Activated naive CD8-positive, alpha-beta T cell treated with anti-CD3 and anti-CD28 coated beads, Interleukin-2, amount 50 U/mL, for 24 hours (primary cell): ENCODE measurements around the gene SIDT2.
A peak's percentile ranks its signal among the peaks of the same experiment; 100 is the strongest.
"Not testable (repeated sequence)": the region's sequence is repeated elsewhere in the genome, so short reads cannot be mapped to it uniquely, and the experiment has no call there.

ENCODE experiments used
- ATAC-seq: fragments of 150-1000 bp; cut with Tn5 transposase; one replicate; pipeline ENCODE4 v1.10.0; 2021
- DNase-seq: peaks from one replicate; pipeline ENCODE4 v3.0.0; 2021
- H3K27ac Mint-ChIP-seq: one replicate; pipeline ENCODE4 v1.8.0; 2021; ENCODE audit warnings: mild to moderate bottlenecking, mixed read lengths
- H3K27me3 Mint-ChIP-seq: one replicate; pipeline ENCODE4 v1.8.0; 2021; ENCODE audit warnings: mixed read lengths
- H3K36me3 Mint-ChIP-seq: one replicate; pipeline ENCODE4 v1.8.0; 2021; ENCODE audit warnings: low read depth, mixed read lengths
- H3K4me1 Mint-ChIP-seq: one replicate; pipeline ENCODE4 v1.8.0; 2021; ENCODE audit warnings: mixed read lengths
- H3K4me3 Mint-ChIP-seq: one replicate; pipeline ENCODE4 v1.8.0; 2021; ENCODE audit warnings: mild to moderate bottlenecking, moderate library complexity, mixed read lengths
- H3K9me3 Mint-ChIP-seq: one replicate; pipeline ENCODE4 v1.8.0; 2021; ENCODE audit warnings: mixed read lengths

Gene SIDT2

DNA sequence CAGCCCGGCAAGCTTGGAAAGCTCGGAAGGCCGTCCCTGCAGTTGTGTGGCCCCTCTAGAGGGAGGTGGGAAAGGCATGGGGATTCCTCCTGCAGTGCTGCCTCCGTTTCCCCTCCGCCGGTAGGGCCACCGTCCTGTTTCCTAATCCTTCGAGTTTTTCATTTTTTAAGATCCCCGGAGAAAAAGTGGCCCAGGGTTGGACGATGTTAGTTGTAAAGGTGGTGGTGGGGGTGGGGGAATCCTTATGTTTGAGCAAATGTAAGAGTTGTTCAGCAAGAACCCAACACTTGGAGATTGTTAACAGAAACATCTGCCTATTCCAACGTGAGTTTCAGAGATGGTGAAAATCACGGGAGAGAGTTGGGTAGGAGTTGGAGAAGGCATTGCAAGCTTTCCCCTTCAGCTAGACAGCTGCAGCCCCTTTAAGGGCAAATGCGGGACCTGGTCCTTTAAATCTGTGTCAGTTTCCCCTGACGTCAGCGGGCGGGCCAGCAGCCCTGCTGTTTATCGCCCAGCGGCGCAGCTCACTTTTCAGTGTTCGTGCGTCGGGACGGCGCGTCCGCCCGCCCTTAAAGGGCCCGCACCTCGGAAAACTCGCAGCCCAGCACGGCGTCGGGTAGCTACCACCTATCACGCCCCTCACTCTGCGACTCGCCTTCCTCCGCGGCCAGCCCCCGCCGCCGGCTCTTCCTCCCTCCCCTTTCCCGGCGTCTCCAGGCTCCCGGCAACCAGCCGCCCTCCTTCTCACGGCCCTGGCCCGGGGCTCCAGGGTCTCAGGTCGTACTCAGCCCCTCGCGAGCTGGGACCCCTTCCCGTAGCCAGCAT is at the start of gene SIDT2:
Gene SIDT2, plus strand, starts transcription at position 534 of the 825 bp plus-strand sequence. CDS start 521 bp downstream, outside the sequence.
- H3K9me3 Mint-ChIP-seq: no peaks in the 10 kb centered on the region
- peaks cover 2% of the 10 kb centered on the region for H3K36me3 Mint-ChIP-seq
- no peaks in the 10 kb centered on the region for H3K27me3 Mint-ChIP-seq
- H3K27ac Mint-ChIP-seq: peak within 1 kb of the TSS; percentile 62
- peaks cover 29% of the 10 kb centered on the region for H3K4me1 Mint-ChIP-seq
- DNase-seq: peak; percentile 91
- H3K4me3 Mint-ChIP-seq: peak within 1 kb of the TSS; percentile 85
- peak; percentile 98 for ATAC-seq

DNA sequence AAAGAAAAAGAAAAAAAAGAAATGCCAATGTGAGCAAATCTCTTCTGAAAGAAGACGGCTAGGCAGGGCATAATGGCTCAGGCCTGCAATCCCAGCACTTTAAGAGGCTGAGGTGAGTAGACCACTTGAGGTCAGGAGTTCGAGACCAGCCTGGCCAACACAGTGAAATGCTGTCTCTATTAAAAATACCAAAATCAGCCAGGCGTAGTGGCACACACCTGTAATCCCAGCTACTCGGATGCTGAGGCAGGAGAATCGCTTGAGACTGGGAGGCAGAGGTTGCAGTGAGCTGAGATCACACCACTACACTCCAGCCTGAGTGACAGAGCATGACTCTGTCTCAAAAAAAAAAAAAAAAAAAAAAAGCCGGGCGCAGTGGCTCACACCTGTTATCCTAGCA is 48.1 kb upstream of the SIDT2 start:
- ATAC-seq, H3K4me3 Mint-ChIP-seq, H3K4me1 Mint-ChIP-seq, H3K36me3 Mint-ChIP-seq, H3K27me3 Mint-ChIP-seq, DNase-seq, H3K27ac Mint-ChIP-seq, H3K9me3 Mint-ChIP-seq: not testable (repeated sequence)

DNA sequence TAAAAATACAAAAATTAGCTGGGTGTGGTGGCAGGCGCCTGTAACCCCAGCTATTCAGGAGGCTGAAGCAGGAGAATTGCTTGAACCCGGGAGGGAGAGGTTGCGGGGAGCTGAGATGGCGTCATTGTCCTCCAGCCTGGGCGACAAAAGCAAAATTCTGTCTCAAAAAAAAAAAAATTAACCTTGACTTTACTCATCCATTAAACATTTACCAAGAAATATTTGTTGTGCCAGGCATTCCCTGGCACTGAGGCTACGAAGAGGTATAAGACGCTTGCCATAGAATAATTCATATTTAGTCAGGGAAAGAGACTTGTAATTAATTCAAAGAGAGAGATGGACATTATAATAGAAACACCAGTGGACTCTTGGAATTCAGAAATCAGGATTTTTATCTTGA is 47.7 kb upstream of the SIDT2 start:
- no peaks in the 10 kb centered on the region for H3K9me3 Mint-ChIP-seq
- H3K4me3 Mint-ChIP-seq: no peak overlapping the region
- DNase-seq: no peak
- H3K27me3 Mint-ChIP-seq: peaks cover 2% of the 10 kb centered on the region
- H3K36me3 Mint-ChIP-seq: no peaks in the 10 kb centered on the region
- ATAC-seq: no peak
- no peak overlapping the region for H3K27ac Mint-ChIP-seq
- no peaks in the 10 kb centered on the region for H3K4me1 Mint-ChIP-seq

DNA sequence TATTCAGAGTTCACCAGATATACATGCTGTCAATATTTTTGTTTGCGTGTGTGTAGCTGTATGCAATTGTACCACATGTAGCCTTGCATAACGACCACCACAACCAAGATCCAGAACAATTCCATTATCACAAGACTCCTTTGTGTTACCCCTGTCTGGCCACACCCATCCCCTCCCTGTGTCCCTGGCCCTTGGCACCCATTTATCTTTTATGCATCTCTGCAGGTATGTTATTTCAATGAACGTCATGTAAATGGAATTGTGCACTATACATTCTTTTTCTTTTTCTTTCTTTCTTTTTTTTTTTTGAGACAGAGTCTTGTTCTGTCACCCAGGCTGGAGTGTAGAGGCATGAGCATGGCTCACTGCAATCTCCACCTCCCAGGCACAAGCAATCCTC is 44.1 kb upstream of the SIDT2 start:
- no peaks in the 10 kb centered on the region for H3K4me1 Mint-ChIP-seq

DNA sequence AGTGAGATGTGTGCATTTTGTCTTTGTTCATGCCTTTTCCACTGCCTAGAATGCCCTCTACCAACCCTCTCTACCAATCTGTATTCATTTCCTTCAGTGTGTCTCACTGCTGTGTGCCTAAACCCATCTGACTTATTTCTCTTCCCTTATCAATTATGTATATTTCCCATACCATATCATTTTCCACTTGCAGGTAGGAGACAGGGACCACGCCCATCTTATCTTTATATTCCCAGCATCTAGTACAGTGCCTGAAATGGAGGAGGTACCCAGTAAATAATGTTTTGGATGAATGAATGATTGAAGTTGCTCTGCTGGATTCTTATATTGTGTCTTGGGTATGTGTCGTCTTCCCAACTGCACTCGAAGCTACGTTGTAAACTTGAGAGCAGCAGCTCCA is 43.6 kb upstream of the SIDT2 start:
- not testable (repeated sequence) for ATAC-seq, H3K4me3 Mint-ChIP-seq, H3K36me3 Mint-ChIP-seq, H3K9me3 Mint-ChIP-seq, DNase-seq, H3K27ac Mint-ChIP-seq, H3K4me1 Mint-ChIP-seq, H3K27me3 Mint-ChIP-seq

More for the DNA sequence above, 44.1 kb upstream of the SIDT2 start:
- no peak for ATAC-seq
- Mint-ChIP-seq H3K4me3 (no peak overlapping the region), H3K27me3 (peaks cover 2% of the 10 kb centered on the region), H3K36me3 (no peaks in the 10 kb centered on the region), H3K27ac (no peak overlapping the region), H3K9me3 (no peaks in the 10 kb centered on the region)
- no peak for DNase-seq

DNA sequence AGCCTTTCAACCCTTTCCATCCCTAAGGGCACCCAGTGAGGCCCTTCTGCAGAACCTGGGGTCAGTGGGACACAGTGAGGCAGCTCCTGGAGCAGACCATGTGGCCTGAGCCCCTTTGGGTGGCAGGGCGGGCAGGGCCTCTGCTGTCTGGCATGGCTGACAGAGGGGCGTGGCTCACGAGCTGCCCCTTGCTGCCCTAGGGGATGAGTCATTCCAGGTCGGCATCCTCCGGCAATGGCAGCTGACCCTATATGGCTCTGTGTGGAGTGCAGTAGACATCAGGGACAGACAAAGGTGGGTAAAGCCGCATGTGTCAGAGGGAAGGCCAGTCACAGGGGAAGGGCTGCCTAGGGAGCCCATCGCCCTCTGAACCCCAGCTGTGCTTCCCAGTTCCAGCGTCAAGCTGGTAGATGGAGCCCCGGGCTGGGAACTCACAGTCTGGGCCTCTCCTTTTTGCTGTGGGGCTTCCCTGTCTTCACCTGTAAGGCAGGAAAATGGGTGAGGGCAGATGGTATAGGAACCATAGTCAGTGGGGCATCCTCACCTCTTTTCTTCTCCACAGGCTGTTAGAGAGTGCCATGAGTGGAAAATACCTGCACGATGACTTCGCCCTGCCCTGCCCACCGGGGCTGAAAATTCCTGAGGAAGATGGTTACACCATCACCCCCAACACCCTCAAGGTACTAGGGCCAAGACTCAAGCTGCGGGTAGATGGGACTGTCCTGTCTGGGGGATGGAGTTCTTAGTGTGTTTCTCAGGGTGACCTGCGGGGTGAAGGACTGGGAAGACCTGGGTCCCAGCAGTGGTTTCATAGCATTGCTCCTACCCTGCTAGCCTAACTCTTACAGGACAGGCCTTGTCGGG is 41.1 kb upstream of the SIDT2 start:
- ATAC-seq: peak; percentile 15
- H3K27me3 Mint-ChIP-seq, H3K36me3 Mint-ChIP-seq, DNase-seq, H3K4me1 Mint-ChIP-seq, H3K9me3 Mint-ChIP-seq, H3K4me3 Mint-ChIP-seq, H3K27ac Mint-ChIP-seq: not testable (repeated sequence)

DNA sequence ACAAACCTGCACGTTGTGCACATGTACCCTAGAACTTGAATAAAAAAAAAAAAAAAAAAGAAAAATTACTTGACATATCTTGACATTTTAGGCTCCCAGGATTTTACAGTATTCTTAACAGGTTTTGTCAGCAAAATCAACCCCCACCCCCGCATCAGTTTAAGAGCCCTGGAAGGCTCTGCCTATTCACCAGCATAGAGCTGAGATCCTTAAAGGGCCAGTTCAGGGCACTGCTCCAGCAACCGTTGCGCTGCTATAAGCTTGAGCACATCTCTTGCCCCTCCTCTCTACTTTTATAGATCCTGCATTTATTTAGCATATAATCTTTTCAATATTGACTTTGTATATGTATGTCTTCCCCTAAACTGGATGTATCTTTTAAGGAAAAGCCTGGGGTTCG is 35.2 kb upstream of the SIDT2 start:
- DNase-seq (peak; percentile 22), ATAC-seq (peak; percentile 65)
- H3K9me3 Mint-ChIP-seq: no peaks in the 10 kb centered on the region
- H3K27me3 Mint-ChIP-seq: no peaks in the 10 kb centered on the region
- H3K4me3 Mint-ChIP-seq: peak overlapping the region; percentile 100
- H3K36me3 Mint-ChIP-seq: peaks cover 22% of the 10 kb centered on the region
- peaks cover 45% of the 10 kb centered on the region for H3K4me1 Mint-ChIP-seq
- H3K27ac Mint-ChIP-seq: peak overlapping the region; percentile 93

DNA sequence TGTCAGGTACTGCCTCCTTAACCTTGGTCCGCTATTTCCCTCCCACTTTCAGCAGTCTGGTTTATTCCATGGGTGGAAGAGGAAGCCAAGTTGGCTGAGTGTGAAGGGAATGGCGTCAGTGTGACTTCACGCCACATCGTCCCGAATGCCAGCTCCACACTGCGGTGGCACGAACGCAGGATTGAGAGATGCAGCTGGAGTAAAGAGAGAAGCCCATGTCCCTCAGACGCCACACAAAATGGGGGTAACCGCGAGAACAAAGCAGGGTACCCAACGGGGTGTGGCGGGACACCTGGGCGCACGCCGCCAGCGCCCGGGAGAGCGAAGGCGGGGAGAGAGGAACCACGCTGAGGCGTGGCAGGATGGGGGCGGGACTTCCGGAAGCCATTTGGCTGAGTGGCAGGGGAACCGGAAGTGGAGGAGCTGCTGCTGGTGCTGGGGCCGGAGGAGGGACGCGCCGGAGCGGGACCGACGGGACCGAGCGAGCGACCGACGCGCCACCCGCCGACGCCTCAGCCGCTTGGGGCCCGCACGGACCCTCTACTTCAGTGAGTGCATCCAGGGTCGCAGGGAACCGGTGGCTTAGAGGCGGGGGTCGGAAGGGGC is 34.6 kb upstream of the SIDT2 start, which contains the start of gene PAFAH1B2:
Gene PAFAH1B2, plus strand, starts transcription at position 417 of the 606 bp plus-strand sequence. CDS start 8,161 bp downstream, outside the sequence.
- H3K36me3 Mint-ChIP-seq: peaks cover 22% of the 10 kb centered on the region
- peak within 1 kb of the TSS; percentile 100 for H3K4me3 Mint-ChIP-seq
- peak; percentile 93 for ATAC-seq
- DNase-seq: peak; percentile 97
- H3K9me3 Mint-ChIP-seq: no peaks in the 10 kb centered on the region
- peak within 1 kb of the TSS; percentile 97 for H3K27ac Mint-ChIP-seq
- H3K27me3 Mint-ChIP-seq: no peaks in the 10 kb centered on the region
- H3K4me1 Mint-ChIP-seq: peaks cover 48% of the 10 kb centered on the region

DNA sequence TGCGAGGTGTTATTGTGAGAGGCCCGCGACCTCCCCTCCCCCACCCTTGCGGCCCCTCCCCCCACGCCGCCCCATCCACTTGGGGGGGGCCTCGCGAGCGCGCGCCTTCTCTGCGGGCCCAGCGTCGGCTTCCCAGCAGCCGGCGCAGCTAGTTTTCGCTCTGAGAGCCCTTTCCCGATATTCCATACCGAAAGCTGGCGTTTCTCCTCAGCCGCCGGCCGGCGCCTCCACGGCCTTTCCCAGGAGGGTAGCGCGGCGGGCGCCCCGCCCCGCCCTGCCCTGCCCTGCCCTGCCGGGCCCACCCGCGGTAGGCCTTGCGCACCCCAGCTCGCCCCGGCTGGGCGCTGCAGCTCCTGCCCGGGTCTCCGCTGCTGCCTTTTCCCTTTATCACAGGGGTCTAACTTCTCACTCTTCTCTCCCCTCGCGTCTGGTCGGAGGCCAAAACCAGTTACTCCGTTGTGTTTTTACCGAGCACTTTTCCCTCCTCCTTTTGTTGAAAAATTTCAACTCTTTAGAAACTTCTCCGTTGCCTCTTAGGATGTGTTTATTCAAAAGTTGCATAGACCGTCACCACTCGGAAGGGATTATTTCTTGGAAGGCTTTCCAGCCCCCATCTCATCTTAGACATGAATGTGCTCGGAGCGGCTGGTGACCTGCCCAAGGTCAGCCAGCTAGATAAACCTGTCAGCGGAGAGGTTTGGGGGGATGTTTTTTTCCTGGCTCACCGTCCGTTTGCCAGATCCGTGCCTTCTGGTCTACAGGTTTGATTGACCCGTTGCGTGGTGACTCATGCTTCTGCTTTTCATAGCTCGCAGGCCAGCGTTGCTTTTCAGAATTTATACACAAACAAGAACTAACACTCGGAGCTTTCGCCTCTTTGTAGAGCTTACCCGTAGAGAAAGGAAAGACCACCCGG is 33.8 kb upstream of the SIDT2 start:
- H3K27ac Mint-ChIP-seq: peak overlapping the region; percentile 97
- DNase-seq (peak; percentile 36), ATAC-seq (peak; percentile 61)
- no peaks in the 10 kb centered on the region for H3K27me3 Mint-ChIP-seq
- peaks cover 22% of the 10 kb centered on the region for H3K36me3 Mint-ChIP-seq
- peaks cover 48% of the 10 kb centered on the region for H3K4me1 Mint-ChIP-seq
- peak overlapping the region; percentile 100 for H3K4me3 Mint-ChIP-seq
- H3K9me3 Mint-ChIP-seq: no peaks in the 10 kb centered on the region

DNA sequence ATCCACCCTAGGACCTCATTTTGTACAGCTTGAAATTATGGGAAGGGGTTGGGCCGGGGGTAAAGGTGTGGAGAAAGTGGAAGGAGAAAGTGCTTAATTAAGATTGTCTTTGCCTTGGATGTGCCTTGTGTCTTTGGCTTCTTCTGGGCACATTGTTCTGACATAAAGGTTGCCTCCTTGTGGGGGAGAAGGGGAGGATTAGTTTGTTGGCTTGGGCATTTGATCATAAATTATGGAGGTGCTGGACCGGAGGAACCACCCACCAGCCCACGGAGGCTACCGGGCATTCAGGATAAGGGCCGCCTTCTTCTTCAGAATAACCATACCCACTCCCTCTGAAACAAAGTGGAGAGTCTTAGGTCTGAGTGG is 33.2 kb upstream of the SIDT2 start:
- Mint-ChIP-seq H3K4me3 (peak overlapping the region; percentile 100), H3K27ac (peak overlapping the region; percentile 97), H3K36me3 (peaks cover 26% of the 10 kb centered on the region), H3K9me3 (no peaks in the 10 kb centered on the region), H3K27me3 (no peaks in the 10 kb centered on the region), H3K4me1 (peaks cover 52% of the 10 kb centered on the region)
- ATAC-seq (no peak), DNase-seq (no peak)

DNA sequence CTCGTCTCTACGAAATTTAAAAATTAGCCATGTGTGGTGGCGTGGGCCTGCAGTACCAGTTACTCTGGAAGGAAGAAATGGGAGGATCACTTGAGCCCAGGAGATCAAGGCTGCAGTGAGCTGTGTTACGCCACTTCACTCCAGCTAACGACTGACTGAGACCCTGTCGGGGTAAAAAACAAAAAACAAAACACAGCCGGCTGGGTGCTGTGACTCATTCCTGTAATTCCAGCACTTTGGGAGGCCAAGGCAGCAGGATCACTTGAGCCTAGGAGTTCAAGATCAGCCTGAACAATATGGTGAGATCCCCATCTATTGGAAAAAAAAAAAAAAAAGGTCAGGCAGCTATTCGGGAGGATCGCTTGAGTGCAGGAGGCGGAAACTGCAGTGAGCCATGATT is 32.0 kb upstream of the SIDT2 start:
- H3K36me3 Mint-ChIP-seq: peaks cover 29% of the 10 kb centered on the region
- peaks cover 55% of the 10 kb centered on the region for H3K4me1 Mint-ChIP-seq
- H3K9me3 Mint-ChIP-seq: no peaks in the 10 kb centered on the region
- no peaks in the 10 kb centered on the region for H3K27me3 Mint-ChIP-seq
- no peak overlapping the region for H3K27ac Mint-ChIP-seq
- H3K4me3 Mint-ChIP-seq: peak overlapping the region; percentile 100
- ATAC-seq (no peak), DNase-seq (no peak)

DNA sequence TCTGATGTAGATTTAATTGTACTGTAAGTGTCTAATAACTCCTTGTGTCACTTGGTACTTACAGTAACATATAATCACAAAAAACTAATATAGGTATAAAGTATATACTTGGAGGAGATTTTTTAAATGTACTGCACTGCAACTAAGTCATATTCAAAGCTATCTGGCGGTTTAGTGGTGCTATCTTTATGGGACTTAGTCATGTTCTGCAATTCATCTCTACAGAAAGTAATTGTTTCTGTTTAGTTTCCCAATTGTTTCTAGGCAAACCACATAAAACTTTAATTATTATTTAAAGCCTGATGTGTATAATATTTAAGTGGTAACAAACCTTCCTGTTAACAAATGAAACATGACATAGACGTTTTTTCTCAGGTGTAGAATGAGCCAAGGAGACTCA is 26.5 kb upstream of the SIDT2 start:
- DNase-seq: no peak
- no peak for ATAC-seq
- Mint-ChIP-seq H3K4me1 (peaks cover 21% of the 10 kb centered on the region), H3K27ac (no peak overlapping the region), H3K36me3 (peaks cover 28% of the 10 kb centered on the region), H3K9me3 (no peaks in the 10 kb centered on the region), H3K4me3 (no peak overlapping the region), H3K27me3 (no peaks in the 10 kb centered on the region)

DNA sequence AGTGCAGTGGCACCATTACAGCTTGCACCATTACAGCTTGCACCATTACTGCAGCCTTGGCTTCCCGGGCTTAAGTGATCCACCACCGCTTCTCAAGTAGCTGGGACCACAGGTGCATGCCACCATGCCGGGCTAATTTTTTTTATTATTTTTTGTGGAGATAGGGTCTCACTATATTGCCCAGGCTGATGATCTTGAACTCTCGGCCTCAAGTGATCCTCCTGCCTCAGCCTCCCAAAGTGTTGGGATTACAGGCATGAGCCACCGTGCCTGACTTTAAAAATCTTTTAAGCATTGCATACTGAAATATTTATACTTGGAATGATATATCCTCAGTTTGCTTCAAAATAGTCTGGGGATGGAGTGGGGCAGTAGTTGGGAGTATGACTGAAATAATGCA is 24.1 kb upstream of the SIDT2 start:
- Mint-ChIP-seq H3K4me1 (peaks cover 15% of the 10 kb centered on the region), H3K27me3 (no peaks in the 10 kb centered on the region), H3K9me3 (no peaks in the 10 kb centered on the region), H3K36me3 (peaks cover 26% of the 10 kb centered on the region), H3K4me3 (no peak overlapping the region), H3K27ac (no peak overlapping the region)
- ATAC-seq: no peak
- DNase-seq: no peak

DNA sequence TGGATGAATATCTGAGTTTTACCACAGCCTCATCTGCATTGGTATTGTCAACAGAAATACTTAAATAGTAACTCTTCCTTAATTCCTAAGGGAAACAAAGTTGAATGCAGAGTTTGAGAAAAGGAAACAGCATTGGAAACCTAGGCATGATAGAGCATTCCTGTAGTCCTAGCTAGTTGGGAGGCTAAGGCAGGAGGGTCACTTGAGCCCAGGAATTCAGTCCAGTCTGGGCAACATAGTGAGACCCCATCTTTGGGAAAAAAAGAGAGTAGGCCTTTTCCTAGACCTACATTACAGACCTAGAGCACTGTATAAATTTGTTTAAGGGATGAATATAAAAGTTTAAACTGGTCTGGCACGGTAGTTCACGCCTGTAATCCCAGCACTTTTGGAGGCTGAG is 21.0 kb upstream of the SIDT2 start:
- Mint-ChIP-seq H3K9me3 (no peaks in the 10 kb centered on the region), H3K4me3 (no peak overlapping the region), H3K27ac (no peak overlapping the region), H3K36me3 (peaks cover 27% of the 10 kb centered on the region), H3K4me1 (peaks cover 10% of the 10 kb centered on the region), H3K27me3 (no peaks in the 10 kb centered on the region)
- no peak for DNase-seq
- ATAC-seq: no peak
